HG02938 (cell line): ENCODE results near the gene GSTM1.
"Not testable (repeated sequence)": the region's sequence is repeated elsewhere in the genome, so short reads cannot be mapped to it uniquely, and the experiment has no call there.

Experiments used
- ATAC-seq: cut with Tn5 transposase; IDR thresholded peaks from one replicate; pipeline ENCODE4 v1.9.1; 2021; ENCODE audit warnings: mild to moderate bottlenecking, moderate library complexity; ENCODE audit not compliant: unreplicated experiment

GSTM1 gene

DNA sequence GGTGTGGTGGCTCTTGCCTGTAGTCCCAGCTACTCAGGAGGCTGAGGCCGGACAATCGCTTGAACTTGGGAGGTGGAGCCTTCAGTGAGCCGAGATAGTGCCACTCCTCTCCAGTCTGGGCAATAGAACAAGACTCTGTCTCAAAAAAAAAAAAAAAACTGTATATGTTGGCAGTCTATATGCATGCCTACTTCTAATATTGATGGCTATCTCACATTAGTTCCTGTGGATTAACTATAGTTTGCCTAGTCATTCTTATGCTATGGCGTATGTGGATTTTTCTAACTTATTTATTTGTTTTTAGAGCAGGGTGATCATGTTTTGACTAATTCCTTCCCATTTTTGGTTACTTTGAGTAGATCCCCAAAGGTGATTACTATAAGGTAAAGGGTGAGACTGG, 9.4 kb downstream of the GSTM1 start:
- no peak for ATAC-seq

DNA sequence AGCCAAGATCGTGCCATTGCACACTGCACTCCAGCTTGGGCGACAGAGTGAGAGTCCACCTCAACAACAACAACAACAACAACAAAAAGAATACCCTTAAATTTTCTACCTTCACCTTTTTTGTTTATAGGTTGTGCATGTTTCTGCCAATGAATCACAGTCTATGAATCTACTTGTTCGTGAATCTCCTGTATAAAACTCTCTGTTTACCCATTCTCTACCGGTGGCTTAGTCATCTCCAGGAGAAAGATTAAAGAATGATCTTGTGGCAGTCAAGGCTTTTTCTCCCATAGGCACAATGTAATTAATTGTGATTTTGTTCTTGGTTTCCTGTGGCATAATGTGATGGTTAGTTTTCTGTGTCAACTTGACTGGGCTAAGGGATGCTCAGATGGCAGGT, 10.2 kb downstream of the GSTM1 start:
- not testable (repeated sequence) for ATAC-seq

DNA sequence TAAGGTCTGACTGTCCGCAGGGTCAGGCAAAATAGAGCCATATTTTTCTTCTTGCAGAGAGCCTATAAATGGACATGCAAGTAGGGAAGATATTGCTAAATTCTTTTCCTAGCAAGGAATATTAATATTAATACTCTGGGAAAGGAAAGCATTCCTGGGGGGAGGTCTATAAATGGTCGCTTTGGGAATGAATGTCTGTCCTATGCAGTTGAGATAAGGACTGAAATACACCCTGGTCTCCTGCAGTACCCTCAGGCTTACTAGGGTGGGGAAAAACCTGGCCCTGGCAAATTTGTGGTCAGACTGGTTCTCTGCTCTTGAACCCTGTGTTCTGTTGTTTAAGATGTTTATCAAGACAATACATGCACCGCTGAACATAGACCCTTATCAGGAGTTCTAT, 15.3 kb downstream of the GSTM1 start:
- ATAC-seq = not testable (repeated sequence)

DNA sequence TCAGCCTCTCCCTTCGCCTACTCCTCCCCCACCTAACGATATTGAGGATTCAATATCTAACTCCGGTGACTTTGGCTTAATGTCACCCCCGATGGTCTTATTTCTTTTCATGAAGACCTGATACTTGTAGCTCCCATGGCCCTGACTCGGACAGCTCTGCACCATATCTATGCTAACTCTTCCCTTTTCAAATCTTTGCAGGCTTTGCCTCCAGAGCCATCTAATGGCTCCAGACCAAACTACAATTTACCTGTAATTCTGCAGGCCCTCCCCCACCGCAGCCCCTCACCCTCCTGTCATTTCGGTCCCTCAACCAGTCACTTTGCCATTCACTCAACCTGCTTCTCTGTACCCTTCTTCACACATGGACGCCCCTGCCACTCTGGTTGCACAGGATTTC, 16.6 kb downstream of the GSTM1 start:
- no peak for ATAC-seq

DNA sequence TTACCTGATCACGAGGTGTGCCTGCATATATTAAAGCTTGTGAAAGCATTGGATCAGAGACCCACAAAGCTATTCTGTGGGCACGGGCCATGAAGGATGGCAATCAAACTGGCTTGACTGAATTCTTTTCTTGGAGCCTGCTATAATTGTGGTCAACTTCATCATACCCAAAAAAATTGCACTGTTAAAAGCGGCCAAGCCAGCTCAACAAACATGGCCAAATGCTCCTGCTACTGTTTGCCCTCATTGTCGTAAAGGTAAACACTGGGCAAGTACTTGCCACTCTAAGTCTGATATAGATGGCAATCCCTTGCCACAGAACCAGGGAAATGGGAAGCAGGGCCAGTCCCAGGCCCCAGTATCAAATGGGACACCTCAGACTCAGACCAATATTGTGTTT, 17.8 kb downstream of the GSTM1 start:
- ATAC-seq = no peak

DNA sequence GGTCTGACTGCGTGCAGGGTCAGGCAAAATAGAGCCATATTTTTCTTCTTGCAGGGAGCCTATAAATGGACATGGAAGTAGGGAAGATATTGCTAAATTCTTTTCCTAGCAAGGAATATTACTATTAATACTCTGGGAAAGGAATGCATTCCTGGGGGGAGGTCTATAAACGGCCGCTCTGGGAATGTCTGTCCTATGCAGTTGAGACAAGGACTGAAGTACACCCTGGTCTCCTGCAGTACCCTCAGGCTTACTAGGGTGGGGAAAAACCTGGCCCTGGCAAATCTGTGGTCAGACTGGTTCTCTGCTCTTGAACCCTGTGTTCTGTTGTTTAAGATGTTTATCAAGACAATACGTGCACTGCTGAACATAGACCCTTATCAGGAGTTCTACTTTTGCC, 21.3 kb downstream of the GSTM1 start:
- ATAC-seq = not testable (repeated sequence)

DNA sequence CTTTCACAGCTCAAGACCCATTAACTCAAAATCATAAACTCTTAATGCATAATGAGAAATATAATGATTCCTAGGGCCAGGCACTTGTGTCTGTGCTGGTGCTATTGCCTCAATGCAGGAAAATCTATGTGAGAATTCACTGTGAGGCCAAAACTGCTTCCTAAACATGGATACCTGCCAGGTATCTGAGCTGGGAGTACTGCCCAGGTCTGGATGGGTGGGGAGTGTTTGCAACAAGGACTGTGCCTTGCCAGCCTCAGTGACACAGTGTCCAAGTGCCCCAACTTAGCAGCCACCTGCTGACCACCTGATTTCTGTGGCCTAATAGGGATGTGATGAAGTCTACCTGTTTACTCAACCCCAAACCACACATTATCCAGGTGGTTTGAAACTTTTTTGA, 22.2 kb downstream of the GSTM1 start:
- ATAC-seq = not testable (repeated sequence)

DNA sequence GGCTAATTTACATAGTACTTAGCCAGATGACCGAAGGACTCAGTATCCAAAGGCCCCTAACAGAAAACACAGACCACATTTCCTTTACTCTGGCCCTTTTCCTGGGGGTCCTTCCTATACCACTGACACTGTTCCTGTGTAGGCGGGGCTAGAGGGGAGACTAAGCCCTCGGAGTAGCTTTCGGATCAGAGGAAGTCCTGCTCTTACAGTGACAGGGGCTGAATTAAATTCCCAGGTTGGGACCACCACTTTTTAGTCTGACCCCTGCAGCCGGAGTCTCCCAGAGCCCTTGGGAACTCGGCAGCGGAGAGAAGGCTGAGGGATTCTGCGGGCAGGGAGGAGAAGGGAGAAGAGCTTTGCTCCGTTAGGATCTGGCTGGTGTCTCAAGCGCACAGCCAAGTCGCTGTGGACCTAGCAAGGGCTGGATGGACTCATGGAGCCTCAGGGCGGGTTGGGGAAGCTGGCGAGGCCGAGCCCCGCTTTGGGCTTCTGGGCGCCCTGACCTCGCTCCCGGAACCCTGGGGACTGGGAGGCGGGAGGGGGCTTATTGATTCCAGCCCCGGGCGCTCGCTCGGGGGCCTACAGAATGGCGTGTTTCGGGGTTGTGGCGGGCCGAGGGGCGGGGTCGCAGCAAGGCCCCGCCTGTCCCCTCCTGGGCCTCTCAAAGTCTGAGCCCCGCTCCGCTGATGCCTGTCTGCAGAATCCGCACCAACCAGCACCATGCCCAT, 24.1 kb downstream of the GSTM1 start, which contains the start of gene GSTM5:
Gene GSTM5, plus strand, starts transcription at position 659 of the 728 bp plus-strand sequence. Its CDS starts 62 bp downstream, at position 721.
- not testable (repeated sequence) for ATAC-seq

DNA sequence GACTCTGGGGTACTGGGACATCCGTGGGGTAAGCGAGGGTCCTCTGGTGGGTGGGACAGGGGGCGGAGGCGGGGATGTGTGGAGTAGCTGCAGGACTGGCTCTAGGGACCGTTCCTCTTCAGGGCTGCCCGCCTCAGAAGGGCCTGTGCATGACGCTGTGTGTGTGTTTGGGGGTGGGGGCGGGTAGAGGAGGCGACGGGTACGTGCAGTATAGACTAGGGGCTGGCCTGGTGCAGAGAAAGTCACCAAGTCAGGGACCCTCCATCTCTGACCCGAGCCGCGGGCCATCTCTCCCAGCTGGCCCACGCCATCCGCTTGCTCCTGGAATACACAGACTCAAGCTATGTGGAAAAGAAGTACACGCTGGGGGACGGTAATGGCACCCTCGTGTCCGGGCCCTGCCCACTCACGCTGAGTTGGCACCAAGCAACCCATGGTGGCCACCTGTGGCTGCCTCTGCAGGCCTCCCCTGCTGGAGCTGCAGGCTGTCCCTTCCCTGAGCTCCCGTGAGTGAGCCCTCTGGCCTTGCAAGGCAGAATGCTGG, 24.8 kb downstream of the GSTM1 start:
- no peak for ATAC-seq

DNA sequence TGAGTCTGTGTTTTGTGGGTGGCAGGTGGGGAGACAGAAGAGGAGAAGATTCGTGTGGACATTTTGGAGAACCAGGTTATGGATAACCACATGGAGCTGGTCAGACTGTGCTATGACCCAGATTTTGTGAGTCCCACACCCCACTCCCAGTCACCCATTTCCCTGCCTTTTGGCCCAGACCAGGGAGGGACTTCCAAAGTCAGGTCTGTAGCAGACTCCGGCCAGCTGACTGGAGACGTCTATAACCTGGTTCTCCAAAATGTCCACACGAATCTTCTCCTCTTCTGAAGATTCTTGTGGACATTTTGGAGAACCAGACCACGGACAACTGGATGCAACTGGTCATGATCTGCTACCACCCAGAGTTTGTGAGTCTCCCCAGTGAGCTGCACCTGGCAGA, 26.0 kb downstream of the GSTM1 start:
- no peak for ATAC-seq

DNA sequence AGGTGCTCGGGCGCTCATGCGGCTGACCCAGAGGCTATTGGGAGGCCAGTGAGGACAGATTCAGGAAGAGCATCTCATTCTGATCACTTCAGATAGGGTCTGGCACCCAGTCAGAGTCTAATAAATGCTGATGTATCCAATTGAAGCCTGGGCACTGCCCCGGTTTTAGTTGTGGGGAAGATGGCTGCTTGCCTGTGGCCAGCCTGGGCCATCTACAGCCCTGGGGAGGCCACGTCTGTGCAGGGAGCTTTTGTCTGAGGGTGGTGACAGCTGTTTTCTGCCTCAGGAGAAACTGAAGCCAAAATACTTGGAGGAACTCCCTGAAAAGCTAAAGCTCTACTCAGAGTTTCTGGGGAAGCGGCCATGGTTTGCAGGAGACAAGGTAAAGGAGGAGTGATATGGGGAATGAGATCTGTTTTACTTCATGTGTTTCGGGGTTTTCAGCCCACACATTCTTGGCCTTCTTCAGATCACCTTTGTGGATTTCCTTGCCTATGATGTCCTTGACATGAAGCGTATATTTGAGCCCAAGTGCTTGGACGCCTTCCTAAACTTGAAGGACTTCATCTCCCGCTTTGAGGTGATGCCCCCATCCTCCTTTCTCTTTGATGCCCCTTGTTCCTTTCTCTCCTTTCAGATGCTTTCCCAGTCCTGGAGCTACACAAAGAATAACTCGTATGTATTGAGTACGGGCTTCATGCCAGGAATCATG, 27.2 kb downstream of the GSTM1 start:
- no peak for ATAC-seq

DNA sequence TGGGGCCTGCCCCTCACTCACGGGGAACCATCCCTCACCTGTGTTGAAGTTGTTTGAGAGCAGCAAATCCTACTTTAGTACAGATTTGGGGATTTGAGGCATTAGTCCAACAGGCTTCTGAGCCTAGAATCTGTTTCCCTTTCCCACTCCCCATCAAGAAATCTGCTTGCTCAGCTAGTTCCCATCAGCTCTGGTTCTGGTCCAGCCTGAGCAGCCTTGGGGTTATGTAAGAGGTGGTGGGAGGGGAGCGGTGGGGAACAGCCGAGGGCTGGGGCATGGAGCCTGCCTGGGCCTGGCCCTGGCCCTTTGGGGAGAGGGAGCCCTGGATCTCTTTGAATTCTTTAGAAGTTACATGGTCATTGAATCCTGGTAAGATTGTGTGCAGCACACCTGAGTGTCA, 28.5 kb downstream of the GSTM1 start:
- no peak for ATAC-seq

DNA sequence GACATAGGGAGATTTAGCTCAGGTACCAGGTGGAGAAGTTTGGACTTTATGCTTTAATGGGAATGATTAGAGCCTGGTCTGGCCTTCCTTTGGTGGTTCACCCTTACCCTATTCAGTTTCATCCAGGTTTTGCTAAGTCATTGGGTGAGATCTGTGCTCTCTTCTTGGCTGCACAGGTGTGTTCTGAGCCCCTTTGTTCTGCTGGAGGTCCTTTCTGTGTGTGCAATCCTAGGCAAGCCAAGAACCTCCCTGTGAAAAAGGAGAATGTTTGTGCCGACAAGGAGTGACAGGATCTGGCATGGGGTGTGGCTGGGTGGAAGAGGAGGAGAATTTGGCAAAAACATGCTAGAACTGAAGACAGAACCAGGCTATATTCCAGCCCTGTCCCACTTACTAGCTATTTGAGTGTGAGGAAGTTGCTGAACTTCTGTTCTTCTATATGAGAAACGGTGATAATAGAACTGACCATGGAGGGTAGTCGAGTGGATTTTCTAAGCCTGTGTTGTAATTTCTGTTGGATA, 29.0 kb downstream of the GSTM1 start:
- ATAC-seq = no peak

DNA sequence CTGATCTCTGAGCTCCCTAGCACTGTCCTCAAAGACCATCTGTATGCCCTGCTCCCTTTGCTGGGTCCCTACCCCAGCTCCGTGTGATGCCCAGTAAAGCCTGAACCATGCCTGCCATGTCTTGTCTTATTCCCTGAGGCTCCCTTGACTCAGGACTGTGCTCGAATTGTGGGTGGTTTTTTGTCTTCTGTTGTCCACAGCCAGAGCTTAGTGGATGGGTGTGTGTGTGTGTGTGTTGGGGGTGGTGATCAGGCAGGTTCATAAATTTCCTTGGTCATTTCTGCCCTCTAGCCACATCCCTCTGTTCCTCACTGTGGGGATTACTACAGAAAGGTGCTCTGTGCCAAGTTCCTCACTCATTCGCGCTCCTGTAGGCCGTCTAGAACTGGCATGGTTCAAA, 30.1 kb downstream of the GSTM1 start:
- no peak for ATAC-seq

DNA sequence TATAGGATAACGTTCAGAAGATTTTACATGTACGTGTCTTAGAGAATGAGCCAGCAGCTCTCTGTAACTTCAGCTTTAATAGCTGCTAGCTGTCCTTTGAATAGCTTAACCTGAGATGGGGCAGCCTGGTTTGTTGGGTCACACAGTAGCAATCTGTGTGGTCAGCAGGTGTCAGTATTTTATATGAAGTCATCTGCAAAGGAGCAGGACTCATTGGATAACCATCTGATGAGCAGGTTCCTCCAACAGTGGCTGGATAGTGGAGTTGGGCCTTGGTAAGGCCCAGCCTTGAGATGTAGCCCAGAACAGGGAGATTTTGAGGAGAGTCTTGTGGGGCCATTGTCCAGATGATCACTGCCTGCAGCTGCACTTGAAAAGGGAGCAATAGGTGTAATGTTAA, 30.9 kb downstream of the GSTM1 start:
- ATAC-seq = no peak

DNA sequence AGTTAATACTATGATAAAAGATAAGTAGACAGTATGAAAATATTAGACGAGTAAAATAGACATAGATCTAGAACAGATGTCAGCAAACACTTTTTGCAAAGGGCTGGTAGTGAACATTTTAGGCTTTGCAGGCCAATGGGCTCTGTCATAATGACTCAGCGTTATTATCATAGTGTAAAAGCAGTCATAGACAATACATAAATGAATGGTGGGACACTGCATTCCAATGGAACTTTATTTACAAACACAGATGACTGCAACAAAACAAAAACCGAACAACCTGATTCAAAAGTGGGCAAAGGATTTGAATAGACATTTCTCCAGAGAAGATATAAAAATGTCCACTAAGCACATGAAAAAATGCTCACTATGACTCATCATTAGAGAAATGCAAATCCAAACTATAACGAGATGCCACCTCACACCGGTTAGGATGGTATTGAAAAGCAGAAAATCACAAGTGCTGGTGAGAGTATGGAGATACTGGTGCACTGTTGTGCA, 31.8 kb downstream of the GSTM1 start:
- ATAC-seq = no peak

DNA sequence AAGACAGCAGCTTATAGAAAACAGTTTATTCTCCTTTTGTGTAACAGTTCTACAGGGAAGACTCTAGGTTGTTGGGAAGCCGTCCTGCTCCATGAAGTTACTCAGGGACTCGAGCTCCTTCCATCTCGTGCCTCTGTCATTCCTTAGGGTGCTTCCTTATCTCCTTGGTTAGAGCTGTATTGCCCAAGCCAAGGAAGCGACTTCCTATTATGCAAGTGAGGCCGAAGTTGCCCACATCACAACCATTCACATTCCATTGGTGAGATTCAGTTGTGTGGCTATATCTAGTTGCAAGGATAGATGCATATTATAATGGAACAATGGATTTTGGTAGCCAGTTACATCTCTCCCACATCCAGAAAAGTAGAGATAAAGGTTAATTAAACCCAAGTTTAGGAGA, 33.4 kb downstream of the GSTM1 start:
- no peak for ATAC-seq

DNA sequence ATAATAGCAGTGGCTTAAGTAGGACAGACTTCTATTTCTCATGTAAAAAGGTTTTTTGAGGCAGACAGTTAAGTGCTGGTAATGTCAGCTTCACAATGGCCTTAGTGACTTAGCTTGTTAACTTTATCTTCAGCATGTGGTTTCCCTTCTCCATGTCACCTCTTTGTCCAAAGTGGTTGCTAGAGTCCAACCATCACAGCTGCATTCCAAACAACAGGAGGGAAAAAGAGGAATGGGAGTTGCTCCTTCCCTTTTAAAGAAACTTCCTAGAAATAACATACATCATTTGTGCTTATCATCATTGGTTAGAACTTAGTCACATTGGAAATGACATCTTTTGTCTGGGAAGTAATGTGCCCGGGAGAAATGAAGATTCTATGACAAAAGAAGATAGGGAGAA, 34.4 kb downstream of the GSTM1 start:
- no peak for ATAC-seq

DNA sequence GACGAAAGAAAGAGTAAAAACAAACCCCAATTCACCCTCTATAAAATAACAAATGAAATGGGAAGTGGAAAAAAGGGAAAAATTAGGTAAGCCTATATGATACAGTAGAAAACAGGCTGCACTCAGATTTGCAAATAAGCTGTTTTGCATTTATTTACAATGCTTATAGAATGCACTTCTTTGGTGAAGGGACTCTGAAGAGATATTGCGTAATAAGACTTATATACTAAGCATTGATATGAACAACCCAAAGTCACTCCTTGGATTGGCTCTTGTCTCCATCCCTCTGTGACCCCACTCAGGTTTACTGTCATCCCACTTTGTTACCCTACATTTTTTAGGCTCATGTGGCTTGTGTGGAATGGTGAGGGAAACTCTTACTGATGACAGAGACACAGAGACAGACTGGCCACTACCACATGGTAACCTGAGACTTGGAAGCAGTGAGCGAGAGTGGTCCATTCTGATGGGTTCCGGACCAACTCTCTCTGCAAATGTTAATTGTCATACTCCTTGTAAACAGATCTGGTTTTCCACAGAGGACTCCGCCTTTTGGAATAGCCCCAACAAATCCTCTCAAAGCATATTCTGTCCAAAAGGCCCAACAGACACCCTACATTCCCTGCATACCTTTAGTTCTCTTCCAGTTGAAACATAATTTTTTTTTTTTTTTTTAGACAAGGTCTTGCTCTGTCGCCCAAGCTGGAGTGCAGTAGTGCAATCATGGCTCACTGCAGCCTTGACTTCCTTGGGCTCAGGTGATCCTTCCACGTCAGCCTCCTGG, 35.5 kb downstream of the GSTM1 start:
- no peak for ATAC-seq

DNA sequence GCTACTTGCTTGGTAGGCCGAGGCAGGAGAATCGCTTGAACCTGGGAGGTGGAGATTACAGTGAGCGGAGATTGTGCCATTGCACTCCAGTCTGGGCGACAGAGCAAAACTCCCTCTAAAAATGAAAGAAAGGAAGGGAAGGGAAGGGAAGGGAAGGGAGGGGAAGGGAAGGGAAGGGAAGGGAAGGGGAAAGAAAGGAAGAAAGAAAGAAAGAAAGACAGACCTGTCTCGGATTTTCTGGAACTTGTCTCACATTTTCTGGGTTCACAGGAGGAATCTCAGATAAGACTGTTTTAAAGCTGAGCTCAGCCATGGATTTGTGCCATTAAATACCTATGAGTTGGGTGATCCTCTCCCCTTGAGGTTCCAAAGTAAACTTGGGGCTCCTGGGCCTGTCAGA, 37.3 kb downstream of the GSTM1 start:
- ATAC-seq = no peak

DNA sequence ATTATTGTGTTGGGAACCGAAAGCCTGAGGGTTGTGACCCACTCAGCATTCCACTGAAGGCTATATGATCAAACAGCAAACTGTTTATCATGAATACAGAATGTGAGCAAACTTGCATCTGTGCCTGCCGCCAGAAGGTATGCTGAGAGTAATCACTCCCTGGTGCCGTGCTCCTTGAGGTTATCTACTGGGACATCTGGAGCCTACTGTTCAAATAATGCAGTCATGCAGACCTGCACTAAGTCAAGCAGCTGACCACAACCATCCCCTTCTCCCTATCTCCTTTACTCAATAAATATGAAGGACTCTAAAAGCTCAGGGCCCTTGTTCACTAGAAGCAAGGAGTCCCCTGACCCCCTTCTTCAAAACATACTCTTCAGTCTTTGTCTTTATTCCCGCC, 37.9 kb downstream of the GSTM1 start:
- no peak for ATAC-seq
